K562 (cell line): ENCODE results near the gene ARMC6. TPM values are rescaled to one million over a fixed set of nuclear protein-coding genes. Genes with fewer than 3 reads are reported as not detected.

Experiments used
- ASH1L ChIP-seq: fragments of 450-650 bp; IDR thresholded peaks from 2 replicates; pipeline ENCODE4 v1.6.1; 2018; ENCODE audit warnings: borderline replicate concordance, mild to moderate bottlenecking, low read depth; ENCODE audit not compliant: partially characterized antibody
- HMG20A ChIP-seq: fragments of 450-650 bp; formaldehyde crosslinking; conservative IDR thresholded peaks from 2 replicates; pipeline ENCODE4 v1.4.0; 2020; ENCODE audit warnings: mild to moderate bottlenecking, mixed read lengths
- MCM7 ChIP-seq, 2 experiments: fragments of 450-650 bp; IDR thresholded peaks; 2 replicates each; pipeline ENCODE4 v1.6.1; 2016 to 2018
- MTA3 ChIP-seq: fragments of 450-650 bp; formaldehyde crosslinking; IDR thresholded peaks from 2 replicates; pipeline ENCODE4 v1.6.1; 2017; ENCODE audit warnings: mild to moderate bottlenecking, borderline replicate concordance
- PYGO2 ChIP-seq: fragments of 450-650 bp; IDR thresholded peaks from 2 replicates; pipeline ENCODE4 v1.6.1; 2016; ENCODE audit warnings: mild to moderate bottlenecking, missing genetic modification characterization, moderate library complexity, missing compliant biosample characterization
- TEAD4 ChIP-seq, 2 experiments: sonication (generic) in 1 of 2; formaldehyde crosslinking in 1 of 2; IDR thresholded peaks; 2 replicates each; pipeline versions ENCODE4 v1.6.1 to v1.8.0; 2012 to 2022; ENCODE audit warnings: borderline replicate concordance in 1 of 2, inconsistent platforms in 1 of 2, low read length in 1 of 2, mild to moderate bottlenecking in 1 of 2, missing genetic modification reagents in 1 of 2
- TFAM ChIP-seq: fragments of 250-450 bp; sonication (Bioruptor Pico); conservative IDR thresholded peaks from 2 replicates; pipeline ENCODE4 v1.5.0; 2021; ENCODE audit warnings: mild to moderate bottlenecking, moderate library complexity
- ZNF436 ChIP-seq: fragments of 250-450, 450-650 bp; sonication (Bioruptor Pico); formaldehyde crosslinking; IDR thresholded peaks from 2 replicates; pipeline ENCODE4 v1.7.0; 2020; ENCODE audit warnings: mild to moderate bottlenecking
- ZSCAN29 ChIP-seq: fragments of 450-650 bp; IDR thresholded peaks from 2 replicates; pipeline ENCODE4 v1.6.1; 2017
- polyA plus RNA-seq, 8 experiments: library from polyadenylated mRNA; depleted of rRNA in 4 of 8; stranded (reverse) in 5 of 8; unstranded in 3 of 8; fragments of >200 nt; fragmentation: Nextera tagmentation in 2 of 8; fragmentation: Illumina TruSeq in 1 of 8; extraction: Ambion mirVana in 2 of 8; extraction: Trizol in 1 of 8; gene quantifications; 2 replicates each; pipeline versions ENCODE4 v1.2.1 to v1.2.3, GENCODE V29; 2011 to 2014; ENCODE audit warnings: inconsistent platforms in 1 of 8, missing spikeins in 1 of 8
- total RNA-seq, 7 experiments: library from RNA; depleted of rRNA in 6 of 7; stranded (reverse); fragments of >200 nt in 6 of 7; fragmentation: Illumina TruSeq in 2 of 7; extraction: Trizol in 2 of 7; gene quantifications; 2 replicates each; pipeline versions ENCODE4 v1.2.1 to v1.2.3, GENCODE V29; 2011 to 2021; ENCODE audit warnings: low replicate concordance in 1 of 7
- TF ChIP-seq, protein P1 (sequence below): fragments of 250-450 bp; sonication (Bioruptor Pico); IDR thresholded peaks from 2 replicates; pipeline ENCODE4 v1.8.0; 2022; ENCODE audit warnings: inconsistent platforms, mild to moderate bottlenecking, moderate library complexity, borderline replicate concordance
- TF ChIP-seq, protein P2 (sequence below): IDR thresholded peaks from 2 replicates; pipeline ENCODE4 v1.6.1; 2012; ENCODE audit warnings: low read depth, low read length, improper control_type of control experiment, borderline replicate concordance
- TF ChIP-seq, protein P3 (sequence below): IDR thresholded peaks from 3 replicates; pipeline ENCODE4 v1.6.1; 2011; ENCODE audit warnings: borderline replicate concordance, mild to moderate bottlenecking, moderate library complexity; ENCODE audit not compliant: insufficient read length; ENCODE audit errors: extremely low read depth
- TF ChIP-seq, protein P4 (sequence below), 2 experiments: fragments of 450-650 bp; formaldehyde crosslinking in 1 of 2; IDR thresholded peaks; 2 replicates each; pipeline versions ENCODE4 v1.4.0 to v1.6.1; 2014 to 2020; ENCODE audit warnings: mild to moderate bottlenecking in 2 of 2, borderline replicate concordance in 1 of 2, low read depth in 1 of 2

ARMC6 gene
- total and polyA plus RNA-seq, 9 of the 15 experiments (the other 6 are each of a cell fraction or from before 2014, with no cell fraction given), result 2.1 to 93.4 (median 63.6) TPM

DNA sequence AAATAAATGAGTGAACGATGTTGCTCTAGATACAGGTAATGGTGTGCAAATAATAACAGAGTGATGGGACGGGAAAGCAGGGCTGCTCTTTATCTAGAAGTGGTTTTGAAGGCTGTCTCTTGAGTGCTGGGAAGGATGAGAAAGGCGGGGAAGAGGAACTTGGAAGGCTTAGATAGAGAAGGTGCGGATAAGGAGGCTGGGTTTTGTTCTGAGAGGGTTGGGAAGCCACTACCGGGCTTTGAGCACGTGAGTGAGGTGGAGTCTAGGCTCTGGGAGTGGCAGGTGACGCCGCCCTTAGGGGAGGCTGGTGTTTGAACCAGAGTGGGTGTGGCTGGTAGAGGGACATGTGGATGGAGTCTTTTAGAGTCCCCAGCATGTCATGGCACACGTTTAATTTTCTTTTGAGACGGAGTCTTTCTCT lies 811 bp downstream of the ARMC6 start (continued):
- TF ChIP-seq, protein P1, sequence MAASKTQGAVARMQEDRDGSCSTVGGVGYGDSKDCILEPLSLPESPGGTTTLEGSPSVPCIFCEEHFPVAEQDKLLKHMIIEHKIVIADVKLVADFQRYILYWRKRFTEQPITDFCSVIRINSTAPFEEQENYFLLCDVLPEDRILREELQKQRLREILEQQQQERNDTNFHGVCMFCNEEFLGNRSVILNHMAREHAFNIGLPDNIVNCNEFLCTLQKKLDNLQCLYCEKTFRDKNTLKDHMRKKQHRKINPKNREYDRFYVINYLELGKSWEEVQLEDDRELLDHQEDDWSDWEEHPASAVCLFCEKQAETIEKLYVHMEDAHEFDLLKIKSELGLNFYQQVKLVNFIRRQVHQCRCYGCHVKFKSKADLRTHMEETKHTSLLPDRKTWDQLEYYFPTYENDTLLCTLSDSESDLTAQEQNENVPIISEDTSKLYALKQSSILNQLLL (CRISPR knock-in tag), result no peak
- TF ChIP-seq MCM7 (IDR thresholded peaks at IDR 0.05) (no peak), ASH1L (no peak), TEAD4 (IDR thresholded peaks at IDR 0.05; ENCODE audit: low read length) (no peak; the same call in 1 of the 2 replicates), TEAD4 (CRISPR knock-in tag; IDR thresholded peaks at IDR 0.05; ENCODE audit: borderline replicate concordance) (no peak), ZSCAN29 (no peak), TFAM (no peak), HMG20A (CRISPR knock-in tag) (no peak), MTA3 (no peak), PYGO2 (tag) (no peak), ZNF436 (CRISPR knock-in tag) (no peak)
- TF ChIP-seq, protein P2, sequence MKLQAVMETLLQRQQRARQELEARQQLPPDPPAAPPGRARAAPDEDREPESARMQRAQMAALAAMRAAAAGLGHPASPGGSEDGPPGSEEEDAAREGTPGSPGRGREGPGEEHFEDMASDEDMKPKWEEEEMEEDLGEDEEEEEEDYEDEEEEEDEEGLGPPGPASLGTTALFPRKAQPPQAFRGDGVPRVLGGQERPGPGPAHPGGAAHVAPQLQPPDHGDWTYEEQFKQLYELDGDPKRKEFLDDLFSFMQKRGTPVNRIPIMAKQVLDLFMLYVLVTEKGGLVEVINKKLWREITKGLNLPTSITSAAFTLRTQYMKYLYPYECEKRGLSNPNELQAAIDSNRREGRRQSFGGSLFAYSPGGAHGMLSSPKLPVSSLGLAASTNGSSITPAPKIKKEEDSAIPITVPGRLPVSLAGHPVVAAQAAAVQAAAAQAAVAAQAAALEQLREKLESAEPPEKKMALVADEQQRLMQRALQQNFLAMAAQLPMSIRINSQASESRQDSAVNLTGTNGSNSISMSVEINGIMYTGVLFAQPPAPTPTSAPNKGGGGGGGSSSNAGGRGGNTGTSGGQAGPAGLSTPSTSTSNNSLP, result no peak
- TF ChIP-seq, protein P3, sequence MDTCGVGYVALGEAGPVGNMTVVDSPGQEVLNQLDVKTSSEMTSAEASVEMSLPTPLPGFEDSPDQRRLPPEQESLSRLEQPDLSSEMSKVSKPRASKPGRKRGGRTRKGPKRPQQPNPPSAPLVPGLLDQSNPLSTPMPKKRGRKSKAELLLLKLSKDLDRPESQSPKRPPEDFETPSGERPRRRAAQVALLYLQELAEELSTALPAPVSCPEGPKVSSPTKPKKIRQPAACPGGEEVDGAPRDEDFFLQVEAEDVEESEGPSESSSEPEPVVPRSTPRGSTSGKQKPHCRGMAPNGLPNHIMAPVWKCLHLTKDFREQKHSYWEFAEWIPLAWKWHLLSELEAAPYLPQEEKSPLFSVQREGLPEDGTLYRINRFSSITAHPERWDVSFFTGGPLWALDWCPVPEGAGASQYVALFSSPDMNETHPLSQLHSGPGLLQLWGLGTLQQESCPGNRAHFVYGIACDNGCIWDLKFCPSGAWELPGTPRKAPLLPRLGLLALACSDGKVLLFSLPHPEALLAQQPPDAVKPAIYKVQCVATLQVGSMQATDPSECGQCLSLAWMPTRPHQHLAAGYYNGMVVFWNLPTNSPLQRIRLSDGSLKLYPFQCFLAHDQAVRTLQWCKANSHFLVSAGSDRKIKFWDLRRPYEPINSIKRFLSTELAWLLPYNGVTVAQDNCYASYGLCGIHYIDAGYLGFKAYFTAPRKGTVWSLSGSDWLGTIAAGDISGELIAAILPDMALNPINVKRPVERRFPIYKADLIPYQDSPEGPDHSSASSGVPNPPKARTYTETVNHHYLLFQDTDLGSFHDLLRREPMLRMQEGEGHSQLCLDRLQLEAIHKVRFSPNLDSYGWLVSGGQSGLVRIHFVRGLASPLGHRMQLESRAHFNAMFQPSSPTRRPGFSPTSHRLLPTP, result no peak
- TF ChIP-seq, protein P4, sequence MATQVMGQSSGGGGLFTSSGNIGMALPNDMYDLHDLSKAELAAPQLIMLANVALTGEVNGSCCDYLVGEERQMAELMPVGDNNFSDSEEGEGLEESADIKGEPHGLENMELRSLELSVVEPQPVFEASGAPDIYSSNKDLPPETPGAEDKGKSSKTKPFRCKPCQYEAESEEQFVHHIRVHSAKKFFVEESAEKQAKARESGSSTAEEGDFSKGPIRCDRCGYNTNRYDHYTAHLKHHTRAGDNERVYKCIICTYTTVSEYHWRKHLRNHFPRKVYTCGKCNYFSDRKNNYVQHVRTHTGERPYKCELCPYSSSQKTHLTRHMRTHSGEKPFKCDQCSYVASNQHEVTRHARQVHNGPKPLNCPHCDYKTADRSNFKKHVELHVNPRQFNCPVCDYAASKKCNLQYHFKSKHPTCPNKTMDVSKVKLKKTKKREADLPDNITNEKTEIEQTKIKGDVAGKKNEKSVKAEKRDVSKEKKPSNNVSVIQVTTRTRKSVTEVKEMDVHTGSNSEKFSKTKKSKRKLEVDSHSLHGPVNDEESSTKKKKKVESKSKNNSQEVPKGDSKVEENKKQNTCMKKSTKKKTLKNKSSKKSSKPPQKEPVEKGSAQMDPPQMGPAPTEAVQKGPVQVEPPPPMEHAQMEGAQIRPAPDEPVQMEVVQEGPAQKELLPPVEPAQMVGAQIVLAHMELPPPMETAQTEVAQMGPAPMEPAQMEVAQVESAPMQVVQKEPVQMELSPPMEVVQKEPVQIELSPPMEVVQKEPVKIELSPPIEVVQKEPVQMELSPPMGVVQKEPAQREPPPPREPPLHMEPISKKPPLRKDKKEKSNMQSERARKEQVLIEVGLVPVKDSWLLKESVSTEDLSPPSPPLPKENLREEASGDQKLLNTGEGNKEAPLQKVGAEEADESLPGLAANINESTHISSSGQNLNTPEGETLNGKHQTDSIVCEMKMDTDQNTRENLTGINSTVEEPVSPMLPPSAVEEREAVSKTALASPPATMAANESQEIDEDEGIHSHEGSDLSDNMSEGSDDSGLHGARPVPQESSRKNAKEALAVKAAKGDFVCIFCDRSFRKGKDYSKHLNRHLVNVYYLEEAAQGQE (IDR thresholded peaks at IDR 0.05; ENCODE audit: borderline replicate concordance), result no peak
- TF ChIP-seq, protein P4 (CRISPR knock-in tag; IDR thresholded peaks at IDR 0.05; ENCODE audit: low read depth), result no peak
